Coronary artery (tissue), 2 donors: Measurements from ENCODE around the gene PAPPA2.

Experiments used
- DNase-seq: peaks from one replicate; pipeline ENCODE4 v3.0.0-alpha.2; 2017; ENCODE audit warnings: low spot score
- H3K27ac ChIP-seq, 2 donors: fragments of 200-600 bp; sonication (generic); one replicate each; pipeline ENCODE4 v1.5.1; 2016 to 2019
- H3K4me3 ChIP-seq: fragments of 200-600 bp; sonication (generic); 2 replicates; pipeline ENCODE4 v1.5.1; 2016; ENCODE audit warnings: mild to moderate bottlenecking, moderate library complexity
- CTCF ChIP-seq: fragments of 200-600 bp; sonication (generic); IDR thresholded peaks from one replicate; pipeline ENCODE4 v1.5.1; 2019; ENCODE audit warnings: antibody characterized with exemption

PAPPA2 gene

DNA sequence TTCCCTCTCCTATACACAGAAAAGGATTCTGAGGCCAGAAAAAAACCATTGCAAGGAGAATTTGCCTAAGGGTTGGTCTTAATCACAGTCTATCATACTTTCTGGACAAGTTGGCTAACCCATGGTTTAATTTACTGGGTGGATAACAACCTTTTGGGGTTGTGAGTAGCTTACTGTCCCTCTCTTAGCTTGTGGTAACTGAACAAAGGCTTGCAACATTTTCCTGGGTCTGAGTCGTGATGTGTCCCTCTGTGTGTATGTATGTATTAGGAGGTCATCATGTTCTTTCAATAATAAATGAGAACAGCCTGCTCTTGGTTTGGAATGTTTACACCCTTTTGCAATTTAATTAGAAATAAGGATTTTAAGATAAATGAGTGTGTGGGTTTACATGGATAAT, 36.7 kb downstream of the PAPPA2 start:
- Histone ChIP-seq H3K4me3 (no peak overlapping the region), H3K27ac (no peak overlapping the region)
- DNase-seq = no peak
- no peak for TF ChIP-seq CTCF

DNA sequence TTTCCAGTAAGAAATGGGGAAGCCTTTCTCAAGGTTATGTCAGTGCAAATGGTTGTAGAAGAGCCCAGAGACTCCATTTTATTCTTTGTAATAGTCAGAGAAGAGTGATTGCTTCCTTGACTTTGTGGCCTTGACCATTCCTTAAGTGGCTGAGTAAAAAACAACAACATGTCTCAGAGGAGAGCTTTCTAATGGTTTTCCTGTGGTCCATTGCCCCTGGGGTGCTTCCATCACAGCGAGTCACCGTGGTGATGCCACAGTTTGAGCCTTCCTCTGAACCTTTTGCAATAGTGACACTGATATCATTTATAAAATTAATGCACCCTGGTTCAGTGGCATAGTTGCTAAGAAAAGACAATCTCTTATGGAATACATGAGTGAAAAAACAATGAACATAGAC, 38.6 kb downstream of the PAPPA2 start:
- Histone ChIP-seq H3K27ac (no peak overlapping the region), H3K4me3 (no peak overlapping the region)
- DNase-seq = no peak
- TF ChIP-seq CTCF = no peak

GRCh38 chr1:176504848-176505553, 42.0 kb downstream of the PAPPA2 start:
- TF ChIP-seq CTCF = no peak
- DNase-seq = no peak

GRCh38 chr1:176512966-176513365, 50.0 kb downstream of the PAPPA2 start:
- no peak overlapping the region for H3K4me3 ChIP-seq
- DNase-seq = no peak
- no peak for TF ChIP-seq CTCF
- no peak overlapping the region for H3K27ac ChIP-seq

More at GRCh38 chr1:176504848-176505553, 42.0 kb downstream of the PAPPA2 start:
- H3K27ac ChIP-seq = no peak overlapping the region
- no peak overlapping the region for H3K4me3 ChIP-seq

DNA sequence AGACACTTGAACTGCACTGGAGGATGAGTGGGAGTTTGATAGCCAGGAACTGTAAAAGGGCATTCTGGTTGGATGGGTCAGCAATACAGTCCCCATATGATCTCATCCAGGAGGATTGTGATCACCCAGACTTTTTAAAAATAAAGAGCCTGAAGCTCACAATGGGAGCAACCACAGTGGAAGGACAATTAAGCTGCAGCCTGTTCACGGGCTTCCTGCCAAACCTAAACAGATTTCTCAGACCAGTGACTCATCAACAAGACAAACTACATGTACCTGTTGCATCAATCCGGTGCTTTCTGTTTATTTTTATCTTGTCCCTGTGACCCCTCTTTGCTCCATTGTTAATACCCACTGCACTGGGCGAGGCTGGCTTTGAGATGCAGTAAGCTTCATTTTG, 52.3 kb downstream of the PAPPA2 start:
- Histone ChIP-seq H3K27ac (no peak overlapping the region), H3K4me3 (no peak overlapping the region)
- TF ChIP-seq CTCF = no peak
- DNase-seq = no peak

- Histone ChIP-seq H3K4me3 (no peak overlapping the region), H3K27ac (no peak overlapping the region)
- TF ChIP-seq CTCF = no peak
- no peak for DNase-seq
Observed at GRCh38 chr1:176517484-176517883, 54.5 kb downstream of the PAPPA2 start.

GRCh38 chr1:176521211-176521610, 58.2 kb downstream of the PAPPA2 start:
- no peak overlapping the region for H3K27ac ChIP-seq
- H3K4me3 ChIP-seq = no peak overlapping the region
- no peak for TF ChIP-seq CTCF
- DNase-seq = no peak
